IgD-negative memory B cell (primary cell): ENCODE data around the gene CCL21. TPM values are rescaled to one million over a fixed set of nuclear protein-coding genes. Genes with fewer than 3 reads are reported as not detected.
A peak's percentile ranks its signal among the peaks of the same experiment; 100 is the strongest.

Experiments
- H3K27ac Mint-ChIP-seq, 3 donors: one replicate each; pipeline ENCODE4 v1.8.0; 2020 to 2022; ENCODE audit warnings: mild to moderate bottlenecking in 3 of 3, mixed read lengths in 3 of 3, moderate library complexity in 1 of 3
- H3K27me3 Mint-ChIP-seq: one replicate; pipeline ENCODE4 v1.8.0; 2021; ENCODE audit warnings: mixed read lengths
- H3K36me3 Mint-ChIP-seq: one replicate; pipeline ENCODE4 v1.8.0; 2020; ENCODE audit warnings: mild to moderate bottlenecking, mixed read lengths
- H3K4me1 Mint-ChIP-seq, 3 donors: one replicate each; pipeline ENCODE4 v1.8.0; 2020 to 2022; ENCODE audit warnings: mixed read lengths in 3 of 3, mild to moderate bottlenecking in 1 of 3
- H3K4me3 Mint-ChIP-seq, 4 donors: one replicate each; pipeline ENCODE4 v1.8.0; 2020 to 2022; ENCODE audit warnings: mild to moderate bottlenecking in 4 of 4, mixed read lengths in 4 of 4, moderate library complexity in 3 of 4
- H3K9me3 Mint-ChIP-seq, 3 donors: one replicate each; pipeline ENCODE4 v1.8.0; 2020 to 2021; ENCODE audit warnings: mixed read lengths in 3 of 3, mild to moderate bottlenecking in 1 of 3
- polyA plus RNA-seq: library from polyadenylated mRNA; unstranded; fragments of 300-500 nt; fragmentation: Illumina TruSeq; gene quantifications from one replicate; pipeline ENCODE4 v1.2.3, GENCODE V29; 2021

The CCL21 gene
- polyA plus RNA-seq, 1 donor from 2014 or later, result not detected

DNA sequence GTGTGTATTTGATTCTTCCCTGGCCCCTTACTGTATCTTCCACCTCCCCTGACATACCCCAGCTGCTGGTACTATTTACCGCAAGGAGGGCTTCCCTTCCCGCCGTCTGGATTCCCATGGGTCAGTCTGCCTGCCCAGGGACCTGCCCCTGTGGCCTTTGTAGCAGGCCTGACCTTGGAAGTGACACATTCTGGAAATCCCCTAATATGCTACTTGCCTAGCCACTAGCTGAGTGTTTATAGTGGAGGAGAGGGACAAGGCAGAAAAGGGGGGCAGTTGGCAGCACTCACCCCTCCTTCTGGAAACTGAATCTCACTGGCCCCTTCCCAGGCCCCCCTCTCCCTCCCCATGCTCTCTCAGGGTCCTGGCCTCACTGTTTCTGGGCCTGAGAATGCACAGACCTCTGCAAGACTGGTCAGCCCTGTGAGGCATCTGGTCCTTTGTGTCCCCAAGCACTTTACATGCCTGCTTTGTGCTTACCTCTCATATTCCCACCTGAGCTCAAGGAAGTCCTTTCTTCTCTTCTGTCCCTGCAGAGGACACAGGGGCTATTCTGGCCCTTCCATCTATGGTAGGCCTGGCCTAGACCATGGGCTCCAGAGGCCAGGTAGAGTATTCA lies 8.2 kb upstream of the CCL21 start:
- H3K4me1 Mint-ChIP-seq, result peaks cover 0 to 2% (median 0%) of the 10 kb centered on the region in 3 donors
- no peak overlapping the region for H3K27ac Mint-ChIP-seq
- peaks cover 2% of the 10 kb centered on the region for H3K36me3 Mint-ChIP-seq
- H3K4me3 Mint-ChIP-seq, result no peak overlapping the region
- no peaks in the 10 kb centered on the region for H3K9me3 Mint-ChIP-seq
- H3K27me3 Mint-ChIP-seq, result peaks cover 7% of the 10 kb centered on the region

DNA sequence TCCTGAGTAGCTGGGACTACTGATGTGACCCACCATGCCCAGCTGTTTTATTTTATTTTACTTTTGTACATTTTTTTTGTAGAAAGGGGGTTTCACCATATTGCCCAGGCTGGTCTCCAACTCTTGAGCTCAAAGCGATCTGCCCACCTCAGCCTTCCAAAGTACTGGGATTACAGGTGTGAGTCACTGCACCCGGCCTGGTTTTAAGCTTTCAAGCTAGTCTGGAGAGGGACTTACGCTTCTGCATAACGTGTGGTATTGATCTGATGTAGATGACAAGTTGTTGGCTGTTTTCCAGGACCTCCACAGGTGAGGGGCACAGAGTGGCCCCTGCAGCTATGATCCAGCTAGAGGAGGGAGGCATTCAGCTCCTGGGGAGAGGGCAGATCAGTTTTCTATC lies 6.8 kb upstream of the CCL21 start:
- peaks cover 0 to 2% (median 0%) of the 10 kb centered on the region in 3 donors for H3K4me1 Mint-ChIP-seq
- peaks cover 7% of the 10 kb centered on the region for H3K27me3 Mint-ChIP-seq
- H3K36me3 Mint-ChIP-seq, result peaks cover 4% of the 10 kb centered on the region
- H3K9me3 Mint-ChIP-seq, result peaks cover 0 to 4% (median 0%) of the 10 kb centered on the region in 3 donors
- no peak overlapping the region for H3K27ac Mint-ChIP-seq
- H3K4me3 Mint-ChIP-seq, result no peak overlapping the region

DNA sequence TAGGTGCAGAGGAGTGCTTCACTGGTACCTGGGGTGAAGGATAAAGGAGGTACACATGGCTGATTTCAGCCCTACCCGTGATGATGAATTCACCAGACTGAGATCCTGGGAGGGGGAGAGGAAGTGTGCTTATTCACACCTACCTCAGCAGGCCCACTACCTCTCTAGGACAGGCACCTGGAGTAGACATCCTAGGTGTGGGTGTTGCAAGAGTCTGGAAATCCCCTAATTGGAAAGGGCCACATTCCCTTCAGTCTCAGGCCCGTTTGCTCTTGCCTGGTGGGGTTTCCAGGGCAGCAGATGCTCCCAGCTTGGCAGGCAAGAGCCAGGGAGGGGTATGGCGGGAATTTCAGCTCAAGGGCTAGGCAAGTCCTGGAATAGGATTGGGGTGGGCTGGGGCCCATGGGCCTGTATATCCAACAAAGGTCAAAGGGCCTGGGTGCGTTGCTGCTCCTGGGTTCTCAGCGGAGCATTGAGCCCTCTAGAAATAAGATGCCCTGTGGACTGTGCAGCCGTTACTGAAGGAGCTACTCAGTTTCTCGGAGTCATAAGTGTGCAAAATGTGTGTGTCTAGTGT lies 5.8 kb upstream of the CCL21 start:
- Mint-ChIP-seq H3K27me3 (peaks cover 7% of the 10 kb centered on the region), H3K4me3 (no peak overlapping the region), H3K27ac (no peak overlapping the region), H3K36me3 (peaks cover 5% of the 10 kb centered on the region), H3K4me1 (no peaks in the 10 kb centered on the region), H3K9me3 (peaks cover 0 to 5% (median 0%) of the 10 kb centered on the region in 3 donors)

DNA sequence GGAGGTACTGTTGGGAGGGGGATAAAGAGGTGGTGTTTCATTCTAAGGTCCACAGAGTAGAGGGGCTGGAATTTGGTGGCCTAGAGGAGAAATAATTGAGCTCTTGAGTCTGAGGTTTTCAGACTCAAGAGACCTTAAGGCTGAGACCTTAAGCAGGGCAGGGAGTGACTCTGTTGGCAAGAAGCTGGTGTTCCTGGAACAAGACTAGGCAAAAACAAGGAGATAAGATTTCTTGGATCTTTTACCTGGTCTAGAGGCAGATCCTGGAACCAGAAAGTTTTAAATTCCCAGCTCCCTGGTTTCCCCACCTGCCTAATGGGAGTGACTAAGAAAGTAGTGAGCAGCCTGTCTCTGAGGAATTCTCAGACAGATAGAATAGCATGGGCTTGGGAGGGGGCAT lies 4.1 kb upstream of the CCL21 start:
- H3K4me3 Mint-ChIP-seq, result no peak overlapping the region
- no peaks in the 10 kb centered on the region for H3K4me1 Mint-ChIP-seq
- peaks cover 5% of the 10 kb centered on the region for H3K36me3 Mint-ChIP-seq
- H3K9me3 Mint-ChIP-seq, result peaks cover 0 to 5% (median 0%) of the 10 kb centered on the region in 3 donors
- no peak overlapping the region for H3K27ac Mint-ChIP-seq
- H3K27me3 Mint-ChIP-seq, result peaks cover 7% of the 10 kb centered on the region

DNA sequence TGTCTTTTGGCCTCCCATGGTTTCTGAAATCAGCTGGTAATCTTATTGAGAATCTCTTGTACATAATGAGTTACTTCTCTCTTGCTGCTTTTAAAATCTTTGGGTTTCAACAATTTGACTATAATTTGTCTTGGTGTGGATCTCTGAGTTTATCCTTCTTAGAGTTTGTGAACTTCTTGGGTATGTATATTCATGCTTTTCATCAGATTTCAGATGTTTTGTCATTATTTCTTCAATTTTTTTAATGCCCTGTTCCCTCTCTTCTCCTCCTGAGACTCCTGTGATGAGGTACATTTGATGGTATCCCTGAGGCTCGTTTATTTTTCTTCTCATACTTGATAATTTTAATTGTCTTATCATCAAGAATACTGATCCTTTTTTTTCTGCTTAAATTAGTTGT lies 2.2 kb upstream of the CCL21 start:
- Mint-ChIP-seq H3K4me1 (no peaks in the 10 kb centered on the region), H3K36me3 (peaks cover 5% of the 10 kb centered on the region), H3K27me3 (peaks cover 6% of the 10 kb centered on the region), H3K9me3 (peaks cover 0 to 5% (median 0%) of the 10 kb centered on the region in 3 donors), H3K27ac (no peak overlapping the region), H3K4me3 (no peak overlapping the region)

DNA sequence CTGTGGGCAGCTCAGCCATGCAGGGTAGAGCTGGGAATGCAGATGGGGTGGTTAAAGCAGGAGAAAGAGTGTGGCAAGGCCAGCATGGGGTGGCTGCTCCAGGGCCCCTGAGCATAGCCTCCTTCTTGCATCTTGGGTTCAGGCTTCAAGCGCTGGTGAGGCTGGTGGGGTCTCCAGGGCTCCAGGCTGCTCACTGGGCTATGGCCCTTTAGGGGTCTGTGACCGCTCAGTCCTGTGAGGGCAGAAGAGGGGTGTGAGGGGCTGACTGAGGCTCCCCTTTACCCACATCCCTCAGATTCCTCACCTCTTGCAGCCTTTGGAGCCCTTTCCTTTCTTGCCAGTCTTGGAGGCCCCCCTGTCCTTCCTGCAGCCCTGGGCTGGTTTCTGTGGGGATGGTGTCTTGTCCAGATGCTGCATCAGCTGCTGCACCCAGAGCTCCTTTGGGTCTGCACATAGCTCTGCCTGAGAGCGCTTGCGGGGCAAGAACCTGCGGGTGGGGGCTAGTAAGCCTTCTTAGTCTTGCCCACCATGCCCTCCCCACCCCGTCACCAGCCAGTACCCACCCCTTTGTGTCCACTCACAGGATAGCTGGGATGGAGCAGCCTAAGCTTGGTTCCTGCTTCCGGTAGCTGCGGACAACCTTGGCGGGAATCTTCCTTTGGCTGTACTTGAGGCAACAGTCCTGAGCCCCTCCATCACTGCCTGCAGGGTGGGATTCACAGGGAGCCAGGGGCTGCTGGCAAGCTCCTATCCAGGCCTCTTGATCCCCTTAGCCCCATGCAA lies 549 bp downstream of the CCL21 start:
- peaks cover 5% of the 10 kb centered on the region for H3K27me3 Mint-ChIP-seq
- H3K4me1 Mint-ChIP-seq, result no peaks in the 10 kb centered on the region
- H3K36me3 Mint-ChIP-seq, result peaks cover 5% of the 10 kb centered on the region
- no peak overlapping the region for H3K4me3 Mint-ChIP-seq
- H3K27ac Mint-ChIP-seq, result no peak overlapping the region
- peaks cover 0 to 5% (median 0%) of the 10 kb centered on the region in 3 donors for H3K9me3 Mint-ChIP-seq

DNA sequence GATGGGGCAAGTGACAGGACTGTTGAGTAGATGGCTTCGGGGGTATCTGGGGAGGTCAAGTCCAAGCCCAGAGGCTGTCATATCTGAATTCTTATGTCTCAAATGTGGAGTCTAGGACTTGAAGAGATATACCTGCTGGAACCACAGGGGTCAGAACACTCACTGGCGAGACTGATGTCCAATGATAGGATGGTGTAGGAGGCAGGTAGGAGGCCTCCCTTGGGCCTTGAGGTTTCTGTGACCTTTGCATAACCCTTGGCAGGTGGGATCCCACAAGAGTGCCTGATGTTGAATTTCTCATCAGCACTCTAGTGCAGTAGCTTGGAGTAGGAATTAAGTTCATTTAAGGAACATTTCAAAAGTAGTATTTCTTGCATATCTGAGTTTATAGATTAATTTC lies 2.8 kb downstream of the CCL21 start:
- Mint-ChIP-seq H3K27ac (peak overlapping the region in 1 of 3 donors; percentile 17), H3K27me3 (no peaks in the 10 kb centered on the region), H3K36me3 (peaks cover 1% of the 10 kb centered on the region), H3K9me3 (peaks cover 0 to 5% (median 0%) of the 10 kb centered on the region in 3 donors), H3K4me3 (no peak overlapping the region), H3K4me1 (peaks cover 0 to 3% (median under 1%) of the 10 kb centered on the region in 3 donors)

DNA sequence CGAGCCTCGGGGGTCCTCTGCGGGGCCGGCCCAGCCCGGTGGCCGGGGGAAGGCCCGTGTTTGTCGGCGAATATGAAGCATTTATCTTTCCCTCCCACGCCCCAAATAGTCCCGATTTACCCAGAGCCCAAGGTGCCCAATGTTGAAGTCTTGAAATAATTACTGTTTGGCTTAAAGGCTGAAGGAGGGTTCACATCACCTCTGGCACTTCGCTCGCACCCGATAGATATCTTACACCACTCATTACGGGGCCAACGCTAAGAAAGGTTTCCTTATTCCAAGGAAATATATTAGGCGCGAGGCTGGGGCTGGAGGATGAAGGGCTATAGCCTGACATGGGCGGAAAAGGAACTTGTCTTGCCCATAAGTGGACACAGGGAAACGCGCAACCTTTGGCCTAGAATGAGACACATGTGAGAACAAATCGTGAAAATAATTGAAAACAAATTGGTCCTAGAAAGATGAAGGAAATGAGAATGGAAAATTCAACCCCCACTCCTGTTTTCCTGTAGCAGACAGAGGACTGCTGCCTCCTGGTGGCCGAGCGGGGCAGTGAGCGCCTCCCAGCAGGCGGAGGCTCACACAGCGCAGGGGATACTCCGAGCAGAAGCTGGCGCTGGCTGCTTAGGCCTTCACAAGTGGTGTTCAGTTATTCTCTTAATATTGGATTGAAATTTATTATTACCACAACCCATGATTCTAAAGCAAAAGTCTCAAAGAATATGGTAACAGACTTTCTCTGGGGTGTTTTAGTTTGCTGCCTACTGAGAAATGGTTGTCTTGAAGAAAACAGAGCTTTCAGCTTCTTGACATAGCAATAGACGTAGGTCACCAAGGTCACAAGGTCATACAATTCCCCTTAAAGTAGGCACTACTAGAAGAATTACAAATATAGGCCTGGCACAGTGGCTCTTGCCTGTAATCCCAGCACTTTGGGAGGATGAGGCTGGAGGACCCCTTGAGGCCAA lies 7.9 kb downstream of the CCL21 start:
- Mint-ChIP-seq H3K4me1 (peaks cover 0 to 12% (median 10%) of the 10 kb centered on the region in 3 donors), H3K4me3 (peak overlapping the region; percentile 50 to 80 (median 67)), H3K27ac (peak overlapping the region in 1 of 3 donors; percentile 81), H3K9me3 (no peaks in the 10 kb centered on the region), H3K27me3 (peaks cover 5% of the 10 kb centered on the region), H3K36me3 (no peaks in the 10 kb centered on the region)

DNA sequence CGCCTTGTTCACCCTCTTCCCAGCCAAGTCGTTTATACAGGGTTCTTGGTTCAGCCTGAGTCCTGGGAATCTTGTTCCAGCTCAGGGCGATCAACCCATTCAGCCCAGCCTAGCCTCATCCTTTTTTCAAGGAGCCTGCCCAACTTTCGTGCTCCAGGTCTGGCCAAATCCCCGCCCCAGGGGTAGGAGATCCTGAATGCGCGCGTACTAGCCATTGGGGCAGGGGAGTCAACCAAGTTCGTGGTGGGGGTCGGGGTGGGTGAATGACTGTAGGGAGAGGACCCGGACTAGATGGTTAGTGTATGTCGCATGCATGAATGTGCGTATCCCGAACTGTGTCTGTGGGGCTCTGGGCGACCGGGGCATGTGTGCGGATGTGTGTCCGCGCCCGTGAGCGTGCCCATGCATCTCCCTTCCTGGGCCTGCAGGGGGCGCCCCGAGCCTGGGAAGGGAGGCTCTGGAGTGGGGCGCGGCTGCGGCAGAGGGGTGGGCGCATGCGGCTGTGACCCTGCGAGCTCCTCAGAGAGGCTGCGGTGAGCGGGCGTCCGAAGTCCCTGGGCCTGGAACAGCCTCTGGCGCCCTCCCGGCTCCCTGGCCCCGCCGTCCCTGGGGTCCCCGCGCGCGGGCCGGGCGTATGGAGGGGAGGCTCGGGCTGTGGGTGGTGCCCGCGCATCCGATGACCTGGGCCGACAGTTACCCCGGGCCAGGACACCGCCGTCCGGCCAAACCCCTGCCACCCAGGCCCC lies 8.7 kb downstream of the CCL21 start:
- no peaks in the 10 kb centered on the region for H3K36me3 Mint-ChIP-seq
- H3K27ac Mint-ChIP-seq, result no peak overlapping the region
- peaks cover 6% of the 10 kb centered on the region for H3K27me3 Mint-ChIP-seq
- H3K9me3 Mint-ChIP-seq, result no peaks in the 10 kb centered on the region
- peak overlapping the region; percentile 43 to 77 (median 66) for H3K4me3 Mint-ChIP-seq
- peaks cover 0 to 12% (median 10%) of the 10 kb centered on the region in 3 donors for H3K4me1 Mint-ChIP-seq

DNA sequence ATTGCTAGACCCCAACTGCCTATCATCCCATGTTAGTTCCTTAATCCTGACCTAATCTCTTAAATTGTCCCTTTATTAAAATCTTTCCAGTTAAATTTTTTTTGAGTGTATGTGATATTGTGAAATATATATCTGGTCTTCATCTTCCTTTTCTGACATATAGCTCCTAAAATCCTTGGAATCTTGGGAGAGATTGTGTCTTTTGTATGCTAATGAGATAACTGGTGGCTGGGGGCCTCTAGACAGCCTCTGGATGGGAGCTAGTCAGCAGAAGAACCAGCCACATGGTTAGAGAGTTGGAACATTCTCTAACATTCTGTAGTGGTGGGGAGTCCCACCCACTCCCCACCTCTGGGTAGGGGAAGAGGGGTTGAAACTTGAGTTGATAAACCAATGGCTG lies 15.1 kb downstream of the CCL21 start:
- H3K27ac Mint-ChIP-seq, result no peak overlapping the region
- H3K27me3 Mint-ChIP-seq, result peaks cover 6% of the 10 kb centered on the region
- no peaks in the 10 kb centered on the region for H3K4me1 Mint-ChIP-seq
- no peaks in the 10 kb centered on the region for H3K9me3 Mint-ChIP-seq
- H3K4me3 Mint-ChIP-seq, result no peak overlapping the region
- no peaks in the 10 kb centered on the region for H3K36me3 Mint-ChIP-seq

DNA sequence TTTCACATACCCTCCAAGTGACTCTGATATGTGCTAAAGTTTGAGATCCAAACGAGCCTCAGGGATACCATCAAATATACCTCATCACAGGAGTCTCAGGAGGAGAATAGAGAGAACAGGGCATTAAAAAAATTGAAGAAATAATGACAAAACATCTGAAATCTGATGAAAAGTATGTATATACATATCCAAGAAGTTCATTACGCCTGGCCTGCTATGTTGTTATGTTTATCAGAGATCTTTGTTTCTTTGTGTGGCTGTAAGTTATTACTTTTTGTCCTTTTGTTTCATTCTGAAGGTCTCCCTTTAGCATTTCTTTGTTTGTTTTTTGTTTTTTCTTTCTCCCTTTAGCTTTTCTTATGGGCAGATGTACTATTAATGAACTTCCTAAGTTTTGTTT lies 16.4 kb downstream of the CCL21 start:
- Mint-ChIP-seq H3K4me3 (no peak overlapping the region), H3K27me3 (peaks cover 9% of the 10 kb centered on the region), H3K4me1 (no peaks in the 10 kb centered on the region), H3K9me3 (no peaks in the 10 kb centered on the region), H3K27ac (no peak overlapping the region), H3K36me3 (no peaks in the 10 kb centered on the region)

DNA sequence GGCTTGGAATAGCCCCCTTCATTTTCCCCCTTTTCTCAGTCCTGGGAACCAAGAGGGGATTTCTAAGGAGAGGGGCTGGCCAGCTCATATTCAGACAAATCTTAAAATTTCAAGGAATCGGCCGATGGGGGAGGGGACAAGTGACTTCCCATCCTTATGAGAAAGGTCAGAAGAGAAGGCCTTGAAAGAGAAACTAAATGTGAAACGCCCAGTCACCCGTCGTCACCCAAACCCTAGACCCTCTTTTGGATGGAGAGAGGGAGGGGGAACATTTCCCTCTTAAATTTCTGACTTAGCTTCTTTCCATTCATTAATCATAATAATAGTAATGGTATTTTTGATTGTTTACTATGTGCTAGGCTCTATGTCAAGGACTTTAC lies 18.0 kb downstream of the CCL21 start:
- no peaks in the 10 kb centered on the region for H3K9me3 Mint-ChIP-seq
- no peak overlapping the region for H3K27ac Mint-ChIP-seq
- no peak overlapping the region for H3K4me3 Mint-ChIP-seq
- peaks cover 11% of the 10 kb centered on the region for H3K27me3 Mint-ChIP-seq
- no peaks in the 10 kb centered on the region for H3K36me3 Mint-ChIP-seq
- peaks cover 0 to 3% (median 0%) of the 10 kb centered on the region in 3 donors for H3K4me1 Mint-ChIP-seq

DNA sequence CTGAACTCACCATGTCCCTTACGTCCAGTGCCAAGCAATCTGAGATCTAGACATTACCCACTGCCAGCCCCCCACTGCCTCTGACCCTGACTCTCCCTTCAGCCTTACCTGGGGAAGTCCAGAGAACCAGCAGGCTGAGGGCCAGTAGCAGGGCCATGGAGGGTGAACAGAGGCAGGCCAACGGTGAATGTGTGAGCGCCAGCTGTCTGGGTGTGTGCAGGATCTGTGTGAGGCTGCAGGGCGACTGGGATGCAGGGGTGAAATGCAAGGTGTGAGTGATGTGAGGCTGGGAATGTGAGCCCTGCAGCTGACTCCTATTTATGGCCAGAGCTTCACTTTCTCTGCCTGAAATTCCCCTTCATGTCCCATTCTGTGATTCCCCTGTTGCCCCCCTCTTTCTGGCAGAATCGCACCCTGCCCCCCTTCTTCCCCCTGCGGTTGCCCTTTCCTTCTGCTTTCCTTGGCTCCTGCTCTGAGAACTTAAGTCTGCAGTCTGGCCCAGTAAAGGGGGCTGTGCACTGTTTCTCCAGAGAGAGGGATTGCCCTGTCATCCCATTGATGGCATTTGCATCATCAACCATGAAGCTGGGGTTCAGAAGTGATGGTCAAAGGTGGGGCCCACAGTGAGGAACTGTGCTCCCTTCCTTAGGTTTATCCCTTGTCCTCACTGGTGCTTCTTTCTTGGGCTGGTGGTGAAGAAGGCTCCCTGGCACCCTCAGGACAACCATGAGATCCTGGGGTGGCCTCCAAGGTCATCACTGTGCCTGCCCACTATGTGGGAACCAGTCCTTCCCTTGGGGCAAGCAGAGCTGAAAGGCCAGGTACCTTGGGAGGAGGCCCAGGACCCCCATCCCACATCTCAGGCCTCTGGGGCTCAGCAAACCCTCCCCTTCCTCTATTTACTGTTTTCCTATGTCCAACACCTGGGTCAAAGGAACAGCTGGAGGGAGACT lies 18.7 kb downstream of the CCL21 start, which contains the start of gene CCL19:
Gene CCL19 (minus strand): TSS at position 294 of the 953 bp plus-strand sequence. CDS start 137 bp downstream, at position 157.
- Mint-ChIP-seq H3K4me3 (no peak within 1 kb of the TSS), H3K27ac (no peak within 1 kb of the TSS), H3K36me3 (no peaks in the 10 kb centered on the region), H3K9me3 (no peaks in the 10 kb centered on the region), H3K27me3 (peaks cover 9% of the 10 kb centered on the region), H3K4me1 (peaks cover 3 to 6% (median 4%) of the 10 kb centered on the region in 3 donors)
